Fibroblast of the conjunctiva (primary cell): ENCODE results near the gene CMTR1.

ENCODE experiments used
- DNase-seq: peaks from one replicate; pipeline ENCODE4 v3.0.0-alpha.2; 2010; ENCODE audit warnings: low read depth

CMTR1 gene

DNA sequence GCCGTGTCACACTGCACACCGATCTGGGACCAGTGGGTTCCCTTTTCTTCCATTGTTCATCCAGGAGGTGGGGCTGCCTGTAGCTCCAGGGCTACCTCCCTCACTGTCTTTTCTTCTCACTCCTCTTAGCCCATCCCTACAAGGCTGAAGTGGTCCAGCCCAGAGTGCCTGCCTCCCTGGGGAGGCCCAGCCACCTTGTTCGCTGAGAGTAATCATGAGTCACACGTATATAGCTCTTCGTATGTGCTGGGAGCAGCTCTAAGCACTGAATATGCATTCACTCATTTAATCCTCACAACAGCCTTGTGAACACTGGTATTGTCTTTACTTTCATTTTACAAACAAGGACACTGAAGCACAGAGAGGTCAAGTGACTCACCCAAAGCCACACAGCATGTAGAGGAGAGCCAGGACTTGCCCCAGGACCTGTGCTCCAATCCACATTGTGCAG lies 81.3 kb downstream of the CMTR1 start:
- DNase-seq, result no peak

DNA sequence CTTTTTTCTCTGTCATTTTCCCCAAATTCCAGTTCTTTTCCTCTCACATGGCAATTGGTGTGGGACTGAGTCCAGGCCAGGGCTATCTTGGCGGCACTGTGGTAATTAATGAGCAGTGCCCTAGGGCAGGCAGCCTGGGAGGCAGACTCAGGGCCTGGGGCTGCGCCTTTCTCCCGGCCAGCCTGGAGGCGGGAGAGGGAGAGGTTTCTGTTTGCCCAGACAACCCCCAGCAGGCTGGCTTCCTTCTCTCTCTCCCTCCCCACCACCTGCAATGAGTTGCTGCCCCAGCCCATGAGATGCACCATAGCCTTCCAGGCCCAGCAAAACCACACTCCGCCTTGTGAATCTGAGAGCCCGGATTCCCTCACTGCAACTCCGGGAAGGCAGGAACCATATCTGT lies 81.8 kb downstream of the CMTR1 start:
- DNase-seq, result no peak

DNA sequence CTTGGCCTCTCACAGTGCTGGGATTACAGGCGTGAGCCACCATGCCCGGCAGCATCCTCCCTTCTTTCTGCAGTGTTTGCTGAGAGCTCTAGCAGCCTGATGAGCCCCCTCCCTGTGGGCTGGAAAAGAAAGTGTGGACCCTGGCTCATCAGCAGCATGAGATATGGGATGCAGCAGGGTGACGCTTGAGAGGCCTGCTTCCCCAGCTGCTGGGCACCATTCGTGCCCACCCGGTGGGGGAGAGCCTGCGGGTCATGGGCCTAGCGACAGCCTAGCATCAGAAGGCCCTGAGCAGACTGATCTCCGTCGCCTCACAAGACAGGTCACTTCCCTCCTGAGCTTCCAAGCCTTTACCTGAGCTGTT lies 82.7 kb downstream of the CMTR1 start:
- DNase-seq, result no peak

DNA sequence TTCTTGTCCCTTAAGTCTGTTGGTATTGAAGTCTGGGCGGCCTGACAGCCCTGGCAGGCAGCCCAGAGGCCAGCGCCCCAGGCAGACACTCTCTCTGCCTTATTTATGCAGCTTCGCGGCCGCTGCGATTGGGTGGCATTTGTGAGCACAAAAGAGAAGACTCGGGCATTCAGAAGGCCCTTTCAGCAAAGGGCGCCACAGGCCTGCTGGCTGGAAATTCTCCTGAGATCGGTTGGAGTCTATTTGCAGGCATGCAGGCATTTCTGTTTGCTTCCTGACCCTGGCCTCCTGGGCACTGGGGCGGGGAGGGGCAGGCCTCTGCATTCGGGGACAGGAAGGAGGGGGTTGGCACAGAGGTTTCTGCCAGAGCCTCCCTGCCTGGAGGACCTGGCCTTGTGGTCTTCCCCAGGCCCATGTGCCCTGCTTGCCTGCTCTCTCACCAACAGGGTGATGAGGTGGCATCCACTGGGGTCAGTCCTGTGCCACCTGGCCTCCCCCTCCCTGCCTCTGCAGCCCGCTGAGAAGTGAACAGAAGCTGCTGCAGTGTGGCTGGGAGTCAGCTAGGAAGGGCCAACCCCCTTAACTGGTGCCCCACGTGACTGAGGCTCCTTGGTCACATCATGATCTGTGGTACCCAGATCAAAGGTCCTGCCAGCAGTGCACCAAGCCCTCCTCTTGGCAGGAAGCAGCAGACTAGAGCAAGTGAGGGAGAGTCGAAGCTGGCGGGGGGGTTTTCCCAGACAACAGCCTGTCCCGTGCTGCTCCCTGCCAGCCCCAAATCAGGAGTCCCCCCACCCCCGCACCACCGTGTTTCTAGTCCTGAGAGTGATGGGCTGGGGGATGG lies 83.3 kb downstream of the CMTR1 start:
- no peak for DNase-seq

DNA sequence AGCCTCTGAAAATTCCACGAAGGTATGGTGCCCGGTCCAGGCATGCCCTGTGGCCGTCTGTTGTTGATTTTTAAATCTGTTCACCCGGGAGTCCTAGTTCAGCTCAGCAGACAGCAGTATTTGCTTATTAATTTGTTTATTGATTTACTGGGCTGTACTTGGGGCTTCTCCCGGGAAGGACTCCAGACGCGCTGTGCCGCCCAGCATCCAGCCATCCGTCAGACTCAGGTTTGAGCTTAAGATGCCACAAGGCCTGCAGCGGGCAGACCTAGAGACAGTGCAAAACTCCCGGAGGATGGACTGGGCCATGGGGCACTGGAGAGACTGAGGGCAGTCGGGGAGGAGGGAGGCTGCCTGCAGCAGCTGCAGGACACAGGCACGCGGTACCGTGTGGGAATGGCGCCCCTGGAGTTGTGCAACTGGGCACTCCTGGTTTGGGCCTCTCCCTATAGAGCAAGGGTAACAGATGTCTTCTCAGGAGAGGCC lies 83.9 kb downstream of the CMTR1 start:
- no peak for DNase-seq

DNA sequence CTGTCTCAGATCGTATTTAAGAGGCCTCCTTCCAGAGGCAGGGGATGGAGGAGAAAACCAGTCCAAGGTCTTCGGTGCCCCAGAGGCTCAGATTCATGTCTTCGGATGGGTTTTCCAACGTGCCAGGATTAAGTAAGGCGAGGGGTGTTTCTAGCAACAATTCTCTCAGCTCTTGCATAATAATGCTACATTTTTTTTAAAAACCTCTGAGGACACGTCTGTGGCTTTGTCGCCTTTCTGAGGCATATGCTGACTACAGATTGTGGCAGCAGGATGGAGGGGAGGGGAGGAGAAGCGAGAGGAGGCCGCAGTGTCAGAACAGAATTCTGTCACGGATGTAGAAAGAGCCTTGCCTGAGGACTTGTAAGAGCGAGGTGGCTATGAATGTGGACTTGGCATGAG lies 84.4 kb downstream of the CMTR1 start:
- DNase-seq, result no peak

DNA sequence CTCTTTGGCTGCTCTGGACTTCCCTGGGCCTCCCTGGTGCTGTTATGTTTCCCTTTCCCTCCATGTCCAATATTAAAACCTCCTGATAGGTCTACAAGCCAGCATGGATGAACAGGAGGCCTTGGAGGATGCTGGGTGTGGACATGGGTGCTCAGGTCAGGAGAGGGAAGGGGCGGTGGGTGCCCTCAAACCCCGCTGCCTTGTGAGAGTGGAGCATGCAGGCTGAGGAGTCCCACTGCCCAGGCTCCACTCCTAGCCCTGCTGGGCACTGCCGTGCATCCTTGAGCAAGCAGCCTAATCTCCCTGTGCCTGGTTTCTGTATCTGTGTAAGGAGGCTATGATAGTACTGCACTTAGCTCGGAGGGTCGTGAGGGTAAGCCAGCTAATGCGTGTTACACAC lies 85.1 kb downstream of the CMTR1 start:
- no peak for DNase-seq

DNA sequence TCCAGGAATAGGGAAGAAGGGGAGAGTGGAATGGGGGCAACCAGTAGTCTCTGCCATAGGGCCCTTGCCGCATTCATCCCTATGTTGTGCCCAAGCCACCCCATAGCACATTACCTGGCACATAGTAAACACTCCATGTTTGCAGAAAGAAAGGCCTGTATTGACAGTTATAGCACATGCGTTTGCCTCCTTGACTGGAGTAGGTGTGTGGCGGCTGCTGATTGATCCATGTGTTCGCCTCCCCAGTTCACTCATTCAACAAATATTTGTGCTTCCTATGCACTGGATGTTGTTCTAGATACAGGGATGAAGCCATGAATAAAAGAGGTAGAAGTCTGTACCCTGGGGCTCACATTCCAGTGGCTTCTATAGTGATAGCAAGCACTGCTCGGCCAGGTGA lies 86.4 kb downstream of the CMTR1 start:
- no peak for DNase-seq

DNA sequence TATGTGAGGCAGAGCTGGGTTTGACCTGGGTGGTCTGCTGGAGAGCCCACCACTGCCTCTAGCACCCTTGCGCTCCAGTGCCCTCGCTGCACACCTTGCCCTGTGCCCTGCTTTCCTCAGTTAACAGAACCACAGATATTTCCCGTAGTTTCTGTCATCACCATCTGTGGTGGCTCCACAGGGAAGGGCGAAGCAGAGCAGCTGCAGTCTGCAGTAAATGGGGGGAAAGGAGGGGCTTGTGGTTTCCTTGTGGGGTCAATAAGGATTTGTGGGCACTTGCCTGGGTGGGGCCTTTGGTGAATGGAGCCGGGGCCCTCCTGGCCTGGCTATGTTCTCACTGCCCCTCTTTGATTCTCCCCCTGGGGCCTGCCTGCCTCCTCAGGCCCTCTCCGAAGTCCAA lies 87.9 kb downstream of the CMTR1 start:
- no peak for DNase-seq

DNA sequence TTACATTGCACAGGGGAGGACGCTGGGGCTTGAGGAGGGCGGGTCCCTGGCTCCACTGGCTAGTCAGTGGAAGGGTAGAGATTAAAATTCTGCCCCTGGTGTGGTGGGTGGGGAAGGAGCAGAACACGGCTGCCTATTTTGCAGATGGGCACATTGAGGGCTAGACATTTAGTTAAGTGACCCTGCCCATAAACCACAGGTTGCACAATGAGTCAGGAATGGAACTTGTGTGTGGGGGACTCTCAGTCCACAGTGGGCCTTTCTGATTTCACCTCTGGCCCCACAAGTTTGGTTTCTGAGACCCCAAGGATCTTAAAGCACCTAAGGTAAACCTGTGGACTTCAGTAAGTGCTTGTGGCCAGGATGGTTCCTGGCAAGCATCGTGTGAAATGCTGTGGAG lies 88.7 kb downstream of the CMTR1 start:
- no peak for DNase-seq

DNA sequence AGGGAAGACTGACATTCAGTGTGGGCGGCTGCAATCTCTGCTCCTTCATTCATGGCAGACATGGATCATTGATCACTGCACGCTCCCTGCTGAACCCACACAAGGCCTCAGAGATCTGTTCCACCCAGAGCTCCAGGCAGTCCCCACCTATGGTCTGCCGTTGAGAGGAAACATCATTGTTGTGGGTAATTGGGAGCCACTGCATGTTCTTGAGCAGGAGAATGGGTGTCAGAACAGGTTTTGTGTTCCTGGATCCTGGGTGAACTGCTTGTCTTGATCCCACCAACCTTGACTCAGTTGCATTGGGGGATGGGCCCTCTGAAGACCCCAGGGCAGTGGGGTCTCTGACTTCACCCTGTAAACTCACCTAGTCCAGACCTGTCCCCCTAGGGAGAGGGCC lies 89.8 kb downstream of the CMTR1 start:
- DNase-seq, result no peak

DNA sequence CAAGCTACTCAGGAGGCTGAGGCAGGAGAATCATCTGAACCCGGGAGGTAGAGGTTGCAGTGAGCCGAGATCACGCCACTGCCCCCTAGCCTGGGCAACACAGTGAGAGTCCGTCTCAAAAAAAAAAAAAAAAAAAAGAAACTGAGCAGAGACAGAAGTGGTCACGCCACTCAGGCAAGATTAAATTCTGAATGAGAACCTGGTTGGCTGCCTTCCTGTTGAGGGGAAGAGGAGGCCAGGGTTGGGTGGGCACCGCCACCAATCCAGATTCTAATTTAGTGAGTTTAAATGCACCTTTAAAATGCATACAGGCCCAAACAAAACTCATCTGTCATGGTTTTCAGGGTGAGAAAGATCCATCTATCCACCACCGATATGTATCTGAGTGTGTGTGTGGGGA lies 90.4 kb downstream of the CMTR1 start:
- no peak for DNase-seq

DNA sequence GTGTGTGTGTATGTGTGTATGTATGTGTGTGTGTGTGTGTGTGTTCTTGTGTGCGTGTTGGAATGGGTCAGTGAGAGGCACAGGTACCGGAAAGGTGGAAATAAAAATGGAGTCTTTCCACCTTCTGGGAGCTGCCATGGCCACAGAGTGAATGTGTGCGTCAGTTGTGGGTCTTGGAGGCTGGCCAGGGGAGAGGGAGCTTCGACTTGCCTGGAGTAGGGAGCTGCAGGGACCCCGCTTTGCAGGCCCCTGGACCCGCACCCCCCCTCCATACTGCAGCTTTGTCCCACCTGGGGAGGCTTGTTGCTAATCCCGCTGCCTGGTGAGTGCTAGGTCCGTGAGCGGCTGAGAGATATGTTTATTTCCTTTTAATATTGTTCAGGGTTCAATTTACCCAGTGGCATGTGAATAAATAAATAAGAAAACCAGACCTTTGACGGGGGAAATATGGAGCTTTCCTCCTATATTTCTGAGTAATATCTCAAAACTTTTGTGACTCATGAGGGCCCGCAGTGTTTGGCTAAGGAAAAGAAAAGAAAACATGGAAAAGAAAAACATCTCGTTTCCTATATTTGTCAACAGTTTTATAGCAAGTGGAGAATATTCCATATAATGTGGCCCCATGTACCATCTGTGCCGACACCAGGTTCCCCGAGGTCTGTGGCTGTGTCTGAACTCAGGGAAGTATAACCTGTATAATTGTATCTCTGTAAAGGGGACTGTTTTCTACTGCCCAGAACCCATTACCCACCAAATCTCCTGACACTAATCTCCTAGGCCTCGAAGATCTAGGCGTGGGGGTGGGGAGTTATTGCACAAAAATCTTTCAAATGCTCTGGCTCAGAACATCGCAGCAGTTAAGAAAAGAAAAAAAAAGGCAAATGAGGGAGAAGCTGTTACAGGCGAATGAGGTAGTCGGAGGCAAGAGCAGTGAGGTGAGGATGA lies 91.3 kb downstream of the CMTR1 start:
- DNase-seq, result no peak

DNA sequence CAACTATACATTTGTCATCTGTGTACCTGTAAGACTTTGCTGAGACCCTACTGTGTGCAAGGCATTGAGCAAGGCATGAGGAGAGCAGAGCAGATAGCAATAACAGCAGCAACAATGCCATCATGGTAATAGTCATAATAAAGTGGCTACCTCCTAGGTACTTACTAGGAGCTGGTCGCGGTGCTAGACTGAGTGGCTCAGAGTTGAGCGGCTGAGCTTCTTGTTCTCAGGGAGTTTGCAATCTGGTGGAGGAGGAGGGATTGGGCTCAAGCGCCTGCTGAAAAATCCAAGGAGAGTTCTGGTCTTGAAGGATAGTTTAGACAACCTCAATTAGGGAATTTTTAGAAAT lies 91.9 kb downstream of the CMTR1 start:
- DNase-seq, result no peak

DNA sequence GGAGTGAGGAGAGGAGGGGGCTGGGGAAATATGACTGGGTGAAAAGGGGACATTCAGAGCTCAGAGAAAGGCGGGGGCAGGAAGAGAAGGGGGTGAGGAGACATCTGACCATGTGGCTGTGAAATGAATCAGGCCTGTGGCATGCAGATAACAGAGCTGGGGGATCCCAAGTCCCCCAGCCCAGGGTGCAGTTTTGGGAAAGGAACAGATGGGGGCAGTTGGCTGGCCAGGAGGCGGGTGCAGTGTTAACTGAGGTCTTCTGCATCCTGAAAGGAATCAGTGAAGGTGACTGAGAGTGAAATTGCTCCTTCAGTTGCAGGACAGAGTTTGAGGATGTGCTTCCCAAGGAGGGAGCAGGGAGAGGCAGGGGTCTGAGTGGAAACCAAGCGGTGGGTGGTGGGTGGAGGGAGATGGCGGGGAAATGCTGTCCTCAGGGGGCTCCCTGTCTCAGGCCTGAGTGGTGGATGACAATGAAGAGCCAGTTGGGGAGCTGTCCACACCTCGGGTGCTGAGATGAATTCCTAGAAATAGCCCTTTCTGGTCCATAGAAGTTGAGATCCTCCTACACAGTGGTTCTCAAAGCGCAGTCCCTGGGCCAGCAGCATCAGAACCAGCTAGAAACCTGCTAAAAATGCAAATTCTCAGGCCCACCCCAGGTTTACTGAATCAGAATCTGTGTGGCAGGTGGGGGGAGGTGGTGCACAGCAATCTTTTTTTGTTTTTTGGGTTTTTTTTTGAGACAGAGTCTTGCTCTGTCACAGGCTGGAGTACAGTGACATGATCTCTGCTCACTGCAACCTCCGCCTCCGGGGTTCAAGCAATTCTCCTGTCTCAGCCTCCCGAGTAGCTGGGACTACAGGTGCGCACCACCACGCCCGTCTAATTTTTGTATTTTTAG lies 92.7 kb downstream of the CMTR1 start:
- DNase-seq, result no peak

DNA sequence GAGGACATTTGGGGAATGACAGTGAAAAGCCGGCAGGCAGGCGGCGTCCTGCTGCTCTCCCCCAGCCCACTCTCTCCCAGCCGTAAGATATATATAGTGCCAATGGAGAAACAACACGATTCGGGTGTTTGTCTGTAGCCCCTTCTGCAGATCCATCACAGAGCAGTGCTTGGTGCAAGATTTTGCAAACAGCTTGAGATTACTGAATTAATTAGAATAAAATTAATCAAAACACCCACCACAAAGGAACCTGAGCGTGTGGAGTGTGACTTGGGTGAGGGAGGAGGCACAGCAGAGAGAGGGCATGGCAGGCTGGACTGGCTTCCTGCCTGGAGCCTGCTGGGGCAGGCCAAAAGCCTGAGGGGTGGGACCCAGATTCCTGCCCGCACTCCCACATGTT lies 95.5 kb downstream of the CMTR1 start:
- DNase-seq, result no peak

DNA sequence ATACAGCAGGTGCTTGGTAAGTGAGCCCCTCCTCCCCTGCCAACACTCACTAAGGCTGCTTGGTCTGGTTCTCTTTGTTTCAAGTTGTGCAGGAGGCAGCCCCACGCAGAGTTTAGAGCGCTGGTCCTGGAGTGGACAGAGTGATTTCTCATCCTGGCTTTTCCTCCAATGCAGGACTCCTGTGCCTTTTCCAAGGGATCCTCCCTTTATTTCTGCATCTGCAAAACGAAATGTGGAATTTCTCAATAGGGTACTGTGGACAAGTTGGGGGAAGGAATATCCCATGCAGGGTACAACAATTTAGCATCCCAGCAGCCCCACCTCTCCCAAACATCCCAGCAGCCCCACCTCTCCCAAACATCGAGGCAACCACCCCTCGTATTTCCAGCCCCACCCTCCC lies 97.3 kb downstream of the CMTR1 start:
- no peak for DNase-seq

DNA sequence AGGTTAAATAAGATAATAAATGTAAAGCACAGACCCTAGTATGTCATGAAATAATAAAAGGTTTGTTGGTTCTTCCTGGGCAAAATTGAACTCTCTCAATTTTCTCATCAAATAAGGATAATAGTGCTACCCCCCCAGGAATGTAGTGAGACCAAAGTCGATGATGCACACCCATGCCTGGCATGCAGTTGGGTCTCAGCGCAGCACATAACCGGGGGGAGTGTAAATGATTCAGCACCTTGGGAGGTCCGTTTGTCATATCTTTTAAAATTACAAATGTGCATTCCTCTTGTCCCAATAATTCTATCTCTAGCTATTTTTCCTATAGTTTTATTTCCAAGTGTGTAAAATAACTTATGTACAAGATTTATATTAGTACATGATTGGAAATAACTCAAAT lies 98.0 kb downstream of the CMTR1 start:
- no peak for DNase-seq
